HEK293 (cell line): Measurements from ENCODE around the gene KATNA1.

ENCODE experiments used
- AEBP2 ChIP-seq: fragments of 450-650 bp; formaldehyde crosslinking; IDR thresholded peaks from 2 replicates; pipeline ENCODE4 v1.5.1; 2016; ENCODE audit warnings: missing biosample characterization, missing genetic modification characterization, borderline replicate concordance
- GFI1B ChIP-seq: fragments of 450-650 bp; formaldehyde crosslinking; IDR thresholded peaks from 2 replicates; pipeline ENCODE4 v1.5.1; 2016; ENCODE audit warnings: missing biosample characterization, missing genetic modification characterization
- GLIS1 ChIP-seq: fragments of 450-650 bp; formaldehyde crosslinking; IDR thresholded peaks from 2 replicates; pipeline ENCODE4 v1.5.1; 2016; ENCODE audit warnings: missing biosample characterization, missing genetic modification characterization
- GLIS2 ChIP-seq: fragments of 450-650 bp; formaldehyde crosslinking; IDR thresholded peaks from 2 replicates; pipeline ENCODE4 v1.5.1; 2016; ENCODE audit warnings: missing biosample characterization, missing genetic modification characterization
- IKZF3 ChIP-seq: fragments of 450-650 bp; IDR thresholded peaks from 2 replicates; pipeline ENCODE4 v1.5.0; 2018; ENCODE audit warnings: missing biosample characterization, mild to moderate bottlenecking, missing genetic modification characterization, moderate library complexity
- KLF17 ChIP-seq: fragments of 450-650 bp; formaldehyde crosslinking; IDR thresholded peaks from 2 replicates; pipeline ENCODE4 v1.5.1; 2016; ENCODE audit warnings: missing biosample characterization, missing genetic modification characterization
- OSR2 ChIP-seq: fragments of 450-650 bp; formaldehyde crosslinking; IDR thresholded peaks from 2 replicates; pipeline ENCODE4 v1.5.1; 2016; ENCODE audit warnings: missing biosample characterization, missing genetic modification characterization
- PRDM2 ChIP-seq: fragments of 450-650 bp; formaldehyde crosslinking; IDR thresholded peaks from 2 replicates; pipeline ENCODE4 v1.5.1; 2016; ENCODE audit warnings: missing biosample characterization, missing genetic modification characterization, borderline replicate concordance
- WT1 ChIP-seq: fragments of 450-650 bp; formaldehyde crosslinking; IDR thresholded peaks from 2 replicates; pipeline ENCODE4 v1.5.1; 2016; ENCODE audit warnings: missing biosample characterization, missing genetic modification characterization
- YY1 ChIP-seq: fragments of 450-650 bp; formaldehyde crosslinking; IDR thresholded peaks from 2 replicates; pipeline ENCODE4 v1.5.1; 2018; ENCODE audit warnings: missing biosample characterization, missing genetic modification characterization
- ZBTB7A ChIP-seq: fragments of 450-650 bp; formaldehyde crosslinking; IDR thresholded peaks from 2 replicates; pipeline ENCODE4 v1.5.1; 2016; ENCODE audit warnings: low read depth, missing biosample characterization, missing genetic modification characterization
- ZNF140 ChIP-seq: fragments of 450-650 bp; formaldehyde crosslinking; IDR thresholded peaks from 2 replicates; pipeline ENCODE4 v1.5.1; 2016; ENCODE audit warnings: missing biosample characterization, missing genetic modification characterization
- ZNF19 ChIP-seq: fragments of 450-650 bp; formaldehyde crosslinking; IDR thresholded peaks from 2 replicates; pipeline ENCODE4; 2016; ENCODE audit warnings: missing biosample characterization, missing genetic modification characterization, low read depth
- ZNF2 ChIP-seq: fragments of 450-650 bp; formaldehyde crosslinking; IDR thresholded peaks from 2 replicates; pipeline ENCODE4 v1.5.1; 2016; ENCODE audit warnings: missing biosample characterization, missing genetic modification characterization
- ZNF280D ChIP-seq: fragments of 450-650 bp; formaldehyde crosslinking; IDR thresholded peaks from 2 replicates; pipeline ENCODE4 v1.5.1; 2016; ENCODE audit warnings: missing biosample characterization, missing genetic modification characterization
- ZNF341 ChIP-seq: fragments of 450-650 bp; formaldehyde crosslinking; IDR thresholded peaks from 2 replicates; pipeline ENCODE4; 2016; ENCODE audit warnings: low read depth, missing biosample characterization, missing genetic modification characterization
- ZNF426 ChIP-seq: fragments of 450-650 bp; formaldehyde crosslinking; IDR thresholded peaks from 2 replicates; pipeline ENCODE4 v1.5.1; 2017; ENCODE audit warnings: missing biosample characterization, missing genetic modification characterization, mild to moderate bottlenecking, inconsistent platforms, moderate library complexity
- ZNF48 ChIP-seq: fragments of 450-650 bp; formaldehyde crosslinking; IDR thresholded peaks from 2 replicates; pipeline ENCODE4 v1.5.1; 2016; ENCODE audit warnings: missing biosample characterization, missing genetic modification characterization
- ZNF555 ChIP-seq: fragments of 450-650 bp; formaldehyde crosslinking; conservative IDR thresholded peaks from 2 replicates; pipeline ENCODE4 v1.5.1; 2017; ENCODE audit warnings: missing biosample characterization, mild to moderate bottlenecking, missing genetic modification characterization, inconsistent platforms
- ZNF610 ChIP-seq: fragments of 450-650 bp; formaldehyde crosslinking; IDR thresholded peaks from 2 replicates; pipeline ENCODE4 v1.5.1; 2016; ENCODE audit warnings: missing biosample characterization, missing genetic modification characterization, borderline replicate concordance
- ZNF791 ChIP-seq: fragments of 450-650 bp; formaldehyde crosslinking; IDR thresholded peaks from 2 replicates; pipeline ENCODE4 v1.5.1; 2016; ENCODE audit warnings: missing biosample characterization, missing genetic modification characterization
- ZSCAN23 ChIP-seq: fragments of 450-650 bp; formaldehyde crosslinking; IDR thresholded peaks from 2 replicates; pipeline ENCODE4 v1.5.1; 2016; ENCODE audit warnings: missing biosample characterization, missing genetic modification characterization
- TF ChIP-seq, protein P1 (sequence below): fragments of 450-650 bp; formaldehyde crosslinking; optimal IDR thresholded peaks from 2 replicates; pipeline ENCODE3; 2016; ENCODE audit warnings: missing biosample characterization, mild to moderate bottlenecking, missing genetic modification characterization
- TF ChIP-seq, protein P2 (sequence below): fragments of 450-650 bp; formaldehyde crosslinking; IDR thresholded peaks from 2 replicates; pipeline ENCODE4 v1.5.1; 2016; ENCODE audit warnings: missing biosample characterization, missing genetic modification characterization

KATNA1 gene

DNA sequence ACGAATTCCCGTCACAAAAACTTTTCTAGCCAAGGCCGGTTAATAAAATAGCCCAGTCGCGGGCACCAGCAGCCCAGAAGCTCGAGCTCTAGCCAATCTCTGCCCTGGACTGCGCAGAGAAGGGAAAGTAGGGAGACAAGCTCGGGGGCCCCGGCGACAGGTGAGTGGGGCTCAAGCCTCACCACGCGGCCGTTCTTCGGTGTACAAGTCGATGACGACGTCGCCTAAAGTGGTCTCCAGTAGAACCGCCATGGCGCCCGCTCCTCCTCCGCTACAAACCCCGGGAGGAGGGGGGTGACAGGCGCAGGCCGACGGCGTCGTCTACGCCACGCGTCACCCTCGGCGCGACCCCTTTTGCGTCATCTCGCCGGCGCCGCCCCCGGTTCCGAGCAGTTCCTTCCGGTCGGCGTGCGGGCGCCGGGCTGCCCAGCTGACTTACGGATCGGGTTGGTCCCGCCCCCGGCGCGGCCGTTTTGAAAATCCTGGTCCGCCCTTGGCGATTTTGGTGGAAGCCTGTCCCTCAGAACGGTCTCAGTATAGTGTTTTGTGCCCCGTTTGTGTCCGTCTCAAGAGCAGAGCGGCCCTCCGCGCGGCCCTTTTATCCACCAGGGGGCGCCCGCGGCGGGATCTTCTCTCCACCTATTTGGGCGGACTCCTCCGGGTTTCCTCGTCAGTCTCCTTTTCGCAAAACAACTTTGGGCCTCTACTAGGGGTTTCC is 102.6 kb downstream of the KATNA1 start, which contains the start of gene PPIL4 (continued):
- TF ChIP-seq PRDM2 (tag by site-specific recombination), result no peak
- TF ChIP-seq IKZF3, result peak; percentile 18; the same call in 1 of the 2 replicates
- no peak for TF ChIP-seq ZNF555
- no peak for TF ChIP-seq ZNF280D (tag by site-specific recombination)
- no peak for TF ChIP-seq ZNF48 (tag by site-specific recombination)
- peak; percentile 57 for TF ChIP-seq ZBTB7A (tag by site-specific recombination)
- TF ChIP-seq ZNF426 (tag by site-specific recombination), result no peak
- no peak for TF ChIP-seq ZNF19 (tag by site-specific recombination)
- peak; percentile 39 for TF ChIP-seq GLIS2 (tag by site-specific recombination)
- TF ChIP-seq ZNF2, result peak; percentile 69
- TF ChIP-seq, protein P1, sequence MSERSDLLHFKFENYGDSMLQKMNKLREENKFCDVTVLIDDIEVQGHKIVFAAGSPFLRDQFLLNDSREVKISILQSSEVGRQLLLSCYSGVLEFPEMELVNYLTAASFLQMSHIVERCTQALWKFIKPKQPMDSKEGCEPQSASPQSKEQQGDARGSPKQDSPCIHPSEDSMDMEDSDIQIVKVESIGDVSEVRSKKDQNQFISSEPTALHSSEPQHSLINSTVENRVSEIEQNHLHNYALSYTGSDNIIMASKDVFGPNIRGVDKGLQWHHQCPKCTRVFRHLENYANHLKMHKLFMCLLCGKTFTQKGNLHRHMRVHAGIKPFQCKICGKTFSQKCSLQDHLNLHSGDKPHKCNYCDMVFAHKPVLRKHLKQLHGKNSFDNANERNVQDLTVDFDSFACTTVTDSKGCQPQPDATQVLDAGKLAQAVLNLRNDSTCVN (tag by site-specific recombination), result peak; percentile 86
- peak; percentile 81 for TF ChIP-seq KLF17
- peak; percentile 88 for TF ChIP-seq YY1
- peak; percentile 70; the same call in 1 of the 2 replicates for TF ChIP-seq ZNF610 (tag by site-specific recombination)
- TF ChIP-seq OSR2 (tag by site-specific recombination), result no peak
- 0 out of 2 replicates have a peak, but pooled peaks have one; percentile 9 for TF ChIP-seq ZSCAN23 (tag by site-specific recombination)
- 0 out of 2 replicates have a peak, but pooled peaks have one; percentile 21 for TF ChIP-seq GLIS1 (tag by site-specific recombination)
- peak; percentile 49; the same call in 1 of the 2 replicates for TF ChIP-seq WT1
- no peak for TF ChIP-seq ZNF791
- peak; percentile 46; the same call in 1 of the 2 replicates for TF ChIP-seq ZNF341
- TF ChIP-seq, protein P2, sequence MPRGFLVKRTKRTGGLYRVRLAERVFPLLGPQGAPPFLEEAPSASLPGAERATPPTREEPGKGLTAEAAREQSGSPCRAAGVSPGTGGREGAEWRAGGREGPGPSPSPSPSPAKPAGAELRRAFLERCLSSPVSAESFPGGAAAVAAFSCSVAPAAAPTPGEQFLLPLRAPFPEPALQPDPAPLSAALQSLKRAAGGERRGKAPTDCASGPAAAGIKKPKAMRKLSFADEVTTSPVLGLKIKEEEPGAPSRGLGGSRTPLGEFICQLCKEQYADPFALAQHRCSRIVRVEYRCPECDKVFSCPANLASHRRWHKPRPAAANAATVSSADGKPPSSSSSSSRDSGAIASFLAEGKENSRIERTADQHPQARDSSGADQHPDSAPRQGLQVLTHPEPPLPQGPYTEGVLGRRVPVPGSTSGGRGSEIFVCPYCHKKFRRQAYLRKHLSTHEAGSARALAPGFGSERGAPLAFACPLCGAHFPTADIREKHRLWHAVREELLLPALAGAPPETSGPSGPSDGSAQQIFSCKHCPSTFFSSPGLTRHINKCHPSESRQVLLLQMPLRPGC, result peak; percentile 85
- TF ChIP-seq AEBP2 (tag by site-specific recombination), result no peak
- TF ChIP-seq ZNF140 (tag by site-specific recombination), result no peak
- TF ChIP-seq GFI1B (tag by site-specific recombination), result no peak
